AG09309 (cell line): ENCODE data around the gene TCFL5.

Source experiments
- DNase-seq: peaks from one replicate; pipeline ENCODE4 v3.0.0-alpha.2; 2010; ENCODE audit warnings: low read depth
- H3K4me3 ChIP-seq: 2 replicates; pipeline ENCODE4 v1.5.1; 2011; ENCODE audit warnings: mild to moderate bottlenecking, low read depth, low read length, moderate library complexity; ENCODE audit not compliant: control insufficient read depth
- CTCF ChIP-seq: IDR thresholded peaks from 2 replicates; pipeline ENCODE4 v1.5.1; 2011; ENCODE audit warnings: mild to moderate bottlenecking, low read depth, low read length, inconsistent platforms; ENCODE audit not compliant: insufficient read depth, control insufficient read depth; ENCODE audit errors: missing control alignments

TCFL5 gene

GRCh38 chr20:62835931-62836861 is 25.4 kb downstream of the TCFL5 start:
- no peak for TF ChIP-seq CTCF
- no peak overlapping the region for H3K4me3 ChIP-seq
- no peak for DNase-seq

- no peak for TF ChIP-seq CTCF
- no peak overlapping the region for H3K4me3 ChIP-seq
- no peak for DNase-seq
Observed at GRCh38 chr20:62834967-62835730, 26.5 kb downstream of the TCFL5 start.

GRCh38 chr20:62832951-62833391 is 28.7 kb downstream of the TCFL5 start:
- no peak overlapping the region for H3K4me3 ChIP-seq

GRCh38 chr20:62832212-62832922 is 29.3 kb downstream of the TCFL5 start:
- TF ChIP-seq CTCF: no peak
- no peak for DNase-seq
- H3K4me3 ChIP-seq: no peak overlapping the region

More at GRCh38 chr20:62832951-62833391, 28.7 kb downstream of the TCFL5 start:
- no peak for TF ChIP-seq CTCF
- no peak for DNase-seq

- no peak for DNase-seq
- TF ChIP-seq CTCF: no peak
- H3K4me3 ChIP-seq: no peak overlapping the region
Observed at GRCh38 chr20:62831854-62832211, 29.8 kb downstream of the TCFL5 start.

GRCh38 chr20:62831361-62831788 is 30.2 kb downstream of the TCFL5 start:
- no peak for TF ChIP-seq CTCF
- H3K4me3 ChIP-seq: no peak overlapping the region
- no peak for DNase-seq
